A673 (cell line): ENCODE results near the gene ZNF724. TPM values are rescaled to one million over a fixed set of nuclear protein-coding genes. Genes with fewer than 3 reads are reported as not detected.

Experiments used
- BruUV-seq: library from RNA; stranded (reverse); fragments of 400-500 nt; replicated peaks from 2 replicates; lab custom pipeline; 2021; lab: Mats Ljungman, UMichigan
- CTCF ChIA-PET: fragments of 300-600 bp; sonication (Branson Sonifier 250); formaldehyde crosslinking; loops from one replicate; lab custom pipeline; 2022; ENCODE audit warnings: antibody characterized with exemption; lab: Charles Lee
- POLR2A ChIA-PET: fragments of 300-600 bp; sonication (Branson Sonifier 250); formaldehyde crosslinking; loops from one replicate; lab custom pipeline; 2022; ENCODE audit warnings: antibody characterized with exemption; ENCODE audit not compliant: low non-redundant PET; lab: Charles Lee
- DNase-seq: peaks from one replicate; pipeline ENCODE4 v3.0.0-alpha.2; 2015; ENCODE audit warnings: low spot score
- H3K27ac ChIP-seq: fragments of 200-600 bp; sonication (generic); 2 replicates; pipeline ENCODE4 v1.5.1; 2016; ENCODE audit warnings: mixed run types, low read depth, mild to moderate bottlenecking, mixed read lengths, antibody characterized with exemption, low read length; ENCODE audit not compliant: poor library complexity, severe bottlenecking
- H3K27me3 ChIP-seq: fragments of 200-600 bp; sonication (generic); replicated peaks from 2 replicates; pipeline ENCODE4 v1.6.1; 2017; ENCODE audit warnings: mixed run types, low read depth, mild to moderate bottlenecking, mixed read lengths, antibody characterized with exemption, low read length; ENCODE audit not compliant: insufficient read depth, poor library complexity
- H3K36me3 ChIP-seq: fragments of 200-600 bp; sonication (generic); 2 replicates; pipeline ENCODE4 v1.6.1; 2016; ENCODE audit warnings: mixed run types, mild to moderate bottlenecking, mixed read lengths, antibody characterized with exemption, low read length; ENCODE audit not compliant: insufficient read depth, poor library complexity, severe bottlenecking
- H3K4me1 ChIP-seq: fragments of 200-600 bp; sonication (generic); 2 replicates; pipeline ENCODE4 v1.6.1; 2017; ENCODE audit warnings: mixed run types, mild to moderate bottlenecking, mixed read lengths, antibody characterized with exemption, low read length; ENCODE audit not compliant: insufficient read depth, poor library complexity, severe bottlenecking
- H3K4me3 ChIP-seq: fragments of 200-600 bp; sonication (generic); 2 replicates; pipeline ENCODE4 v1.5.1; 2016; ENCODE audit warnings: low read depth, mixed run types, mild to moderate bottlenecking, mixed read lengths, low read length; ENCODE audit not compliant: poor library complexity, severe bottlenecking
- H3K9me3 ChIP-seq: fragments of 200-600 bp; sonication (generic); 2 replicates; pipeline ENCODE4 v1.6.1; 2016; ENCODE audit warnings: mixed run types, low read depth, mild to moderate bottlenecking, mixed read lengths, antibody characterized with exemption, low read length; ENCODE audit not compliant: poor library complexity, severe bottlenecking
- CTCF ChIP-seq: fragments of 300-800, 200-600 bp; sonication (generic); conservative IDR thresholded peaks from 2 replicates; pipeline ENCODE4 v1.5.1; 2017; ENCODE audit warnings: low read depth, mild to moderate bottlenecking, antibody characterized with exemption, low read length, moderate library complexity, mixed read lengths
- EZH2 ChIP-seq: fragments of 200-600 bp; sonication (generic); IDR thresholded peaks from 2 replicates; pipeline ENCODE4 v1.6.1; 2017; ENCODE audit warnings: borderline replicate concordance, low read depth, mild to moderate bottlenecking, mixed read lengths, antibody characterized with exemption, low read length; ENCODE audit not compliant: poor library complexity, severe bottlenecking
- intact Hi-C: fragments of 100-400 bp; cut with micrococcal nuclease; formaldehyde crosslinking; loops from one replicate; pipeline ENCODE4 v1.10.0; 2022; ENCODE audit not compliant: unreplicated experiment
- total RNA-seq: library from RNA; stranded (reverse); gene quantifications from 2 replicates; pipeline ENCODE4 v1.2.3, GENCODE V29; 2021

The ZNF724 gene
- total RNA-seq, 1 experiment from 2014 or later: 21.0 TPM

DNA sequence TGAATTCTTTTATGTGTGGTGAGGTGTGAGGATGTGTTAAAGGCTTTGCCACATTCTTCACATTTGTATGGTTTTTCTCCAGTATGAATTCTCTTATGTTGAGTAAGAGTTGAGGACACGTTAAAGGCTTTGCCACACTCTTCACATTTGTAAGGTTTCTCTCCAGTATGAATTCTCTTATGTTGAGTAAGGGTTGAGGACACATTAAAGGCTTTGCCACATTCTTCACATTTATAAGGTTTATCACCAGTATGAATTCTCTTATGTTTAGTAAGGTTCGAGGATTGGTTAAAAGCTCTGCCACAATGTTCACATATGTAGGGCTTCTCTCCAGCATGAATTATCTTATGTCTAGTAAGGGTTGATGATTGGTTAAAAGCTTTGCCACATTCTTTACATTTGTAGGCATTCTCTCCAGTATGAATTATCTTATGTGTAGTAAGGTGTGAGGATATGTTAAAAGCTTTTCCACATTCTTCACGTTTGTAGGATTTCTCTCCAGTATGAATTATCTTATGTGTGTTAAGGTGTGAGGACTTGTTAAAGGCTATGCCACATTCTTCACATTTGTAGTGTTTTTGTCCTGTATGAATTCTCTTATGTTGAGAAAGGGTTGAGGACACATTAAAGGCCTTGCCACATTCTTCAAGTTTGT lies 27.1 kb downstream of the ZNF724 start:
- no peak for DNase-seq
- intact Hi-C loops: no loop called here
- BruUV-seq: no TSS peak
- ChIA-PET CTCF (no interaction called here), POLR2A (interaction anchor here (0.7 kb wide), 1 partner anchor 53 kb away, joined by 4 read pairs; no protein-coding TSS in a partner anchor)
- H3K36me3 ChIP-seq: peaks cover 56% of the 10 kb centered on the region
- H3K27me3 ChIP-seq: no peaks in the 10 kb centered on the region
- peaks cover 88% of the 10 kb centered on the region for H3K9me3 ChIP-seq
- H3K27ac ChIP-seq: no peak overlapping the region
- H3K4me3 ChIP-seq: no peak overlapping the region
- no peaks in the 10 kb centered on the region for H3K4me1 ChIP-seq
- TF ChIP-seq CTCF (no peak), EZH2 (no peak)

GRCh38 chr19:23203841-23204344 lies 46.3 kb downstream of the ZNF724 start:
- intact Hi-C loops: no loop called here
- ChIA-PET POLR2A (no interaction called here), CTCF (no interaction called here)
- no peak overlapping the region for H3K4me3 ChIP-seq
- no peaks in the 10 kb centered on the region for H3K36me3 ChIP-seq
- no peak overlapping the region for H3K27ac ChIP-seq
- DNase-seq: no peak
- H3K9me3 ChIP-seq: no peaks in the 10 kb centered on the region
- H3K4me1 ChIP-seq: no peaks in the 10 kb centered on the region
- H3K27me3 ChIP-seq: no peaks in the 10 kb centered on the region
- BruUV-seq: no TSS peak
- TF ChIP-seq EZH2: no peak
- no peak for TF ChIP-seq CTCF

DNA sequence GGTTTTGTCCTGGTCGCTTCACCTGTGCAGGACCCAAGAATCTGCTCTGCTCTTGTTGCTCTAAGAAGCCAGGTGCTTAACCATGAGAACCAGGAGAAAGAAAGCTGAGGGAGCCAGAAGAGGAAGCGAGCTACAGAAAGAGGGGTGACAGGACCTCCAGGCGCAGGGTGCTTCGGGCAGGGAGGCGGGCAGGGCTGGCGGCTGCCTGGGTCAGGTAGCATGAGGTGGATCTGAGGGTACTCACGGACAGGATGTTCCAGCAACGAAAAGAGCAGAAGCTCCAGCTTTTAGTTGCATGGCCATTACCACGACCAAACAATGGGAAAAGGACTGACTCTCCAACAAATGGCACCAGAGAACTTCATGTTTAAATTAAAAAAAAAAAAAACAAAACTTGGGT lies 59.9 kb downstream of the ZNF724 start:
- no peak for TF ChIP-seq CTCF
- TF ChIP-seq EZH2: no peak
- intact Hi-C loops: no loop called here
- ChIA-PET POLR2A (no interaction called here), CTCF (no interaction called here)
- Histone ChIP-seq H3K36me3 (no peaks in the 10 kb centered on the region), H3K4me3 (no peak overlapping the region), H3K27me3 (no peaks in the 10 kb centered on the region), H3K9me3 (peaks cover 15% of the 10 kb centered on the region), H3K27ac (no peak overlapping the region), H3K4me1 (no peaks in the 10 kb centered on the region)
- no peak for DNase-seq
- no TSS peak for BruUV-seq
